Right renal cortex interstitium (tissue), 3 donors: ENCODE measurements around the gene CELF3. TPM values are rescaled to one million over a fixed set of nuclear protein-coding genes. Genes with fewer than 3 reads are reported as not detected.

Experiments used
- polyA plus RNA-seq, 3 donors: library from polyadenylated mRNA; unstranded; fragments of 120-200 nt; gene quantifications; one replicate each; pipeline ENCODE4 v1.2.1, GENCODE V29; 2013; ENCODE audit not compliant: insufficient read length in 3 of 3

CELF3 gene
- polyA plus RNA-seq, 3 donors = 0.30 to 0.53 (median 0.42) TPM

Other genes with a start within 250 kb of the CELF3 start
- 10 to 100 TPM; 34.9 to 44.2 (median 42.6) TPM for gene CGN, start 205.4 kb downstream of the CELF3 start, polyA plus RNA-seq
- gene TUFT1, start 176.5 kb downstream of the CELF3 start, polyA plus RNA-seq = 10 to 100 TPM; 10.1 to 11.7 (median 10.1) TPM
- 10 to 100 TPM; 20.5 to 22.5 (median 21.8) TPM for gene SNX27, start 104.8 kb downstream of the CELF3 start, polyA plus RNA-seq
- gene RIIAD1, start 4.7 kb upstream of the CELF3 start, polyA plus RNA-seq = under 1 TPM in 1 of 3 donors, not detected in 2; 0.37 TPM
- gene MRPL9, start 46.7 kb upstream of the CELF3 start, polyA plus RNA-seq = 100 to 1,000 TPM; 115 to 123 (median 119) TPM
- gene TDRKH, start 73.7 kb upstream of the CELF3 start, polyA plus RNA-seq = 1 to 10 TPM; 8.8 to 9.1 (median 9.1) TPM
- gene LINGO4, start 88.6 kb upstream of the CELF3 start, polyA plus RNA-seq = under 1 TPM in 2 of 3 donors, not detected in 1; 0.04 TPM
- 1 to 10 TPM in 2 of 3 donors, under 1 TPM in 1; 0.83 to 1.5 (median 1.3) TPM for gene RORC, start 115.0 kb upstream of the CELF3 start, polyA plus RNA-seq
- under 1 TPM in 2 of 3 donors, not detected in 1; 0.10 TPM for gene C2CD4D, start 123.0 kb upstream of the CELF3 start, polyA plus RNA-seq
- gene THEM5, start 136.9 kb upstream of the CELF3 start, polyA plus RNA-seq = under 1 TPM; 0.29 to 0.49 (median 0.44) TPM
- 10 to 100 TPM; 20.9 to 22.1 (median 21.8) TPM for gene THEM4, start 192.7 kb upstream of the CELF3 start, polyA plus RNA-seq